Measurements from ENCODE around the gene CMSS1.

The CMSS1 gene

DNA sequence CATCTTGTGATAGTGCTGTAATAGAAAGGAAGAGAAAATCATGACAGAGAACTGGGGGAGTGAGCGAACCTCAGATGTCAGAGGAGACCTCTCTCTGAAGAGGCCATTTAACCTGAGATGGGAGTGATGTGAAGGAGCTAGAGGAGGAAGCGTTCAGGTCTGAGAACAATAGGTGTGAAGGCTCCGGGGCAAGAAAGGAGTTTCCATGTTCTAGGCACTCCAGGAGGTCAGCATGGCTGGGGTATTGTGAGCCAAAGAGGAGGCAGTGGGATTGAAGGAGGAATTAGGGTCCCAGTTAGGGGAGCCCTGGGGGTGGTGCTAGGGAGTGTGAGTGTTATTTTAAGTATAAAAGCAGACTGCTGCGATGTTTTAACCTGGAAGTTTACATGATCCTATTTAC is 305.4 kb downstream of the CMSS1 start:
- TF ChIP-seq, protein P1, sequence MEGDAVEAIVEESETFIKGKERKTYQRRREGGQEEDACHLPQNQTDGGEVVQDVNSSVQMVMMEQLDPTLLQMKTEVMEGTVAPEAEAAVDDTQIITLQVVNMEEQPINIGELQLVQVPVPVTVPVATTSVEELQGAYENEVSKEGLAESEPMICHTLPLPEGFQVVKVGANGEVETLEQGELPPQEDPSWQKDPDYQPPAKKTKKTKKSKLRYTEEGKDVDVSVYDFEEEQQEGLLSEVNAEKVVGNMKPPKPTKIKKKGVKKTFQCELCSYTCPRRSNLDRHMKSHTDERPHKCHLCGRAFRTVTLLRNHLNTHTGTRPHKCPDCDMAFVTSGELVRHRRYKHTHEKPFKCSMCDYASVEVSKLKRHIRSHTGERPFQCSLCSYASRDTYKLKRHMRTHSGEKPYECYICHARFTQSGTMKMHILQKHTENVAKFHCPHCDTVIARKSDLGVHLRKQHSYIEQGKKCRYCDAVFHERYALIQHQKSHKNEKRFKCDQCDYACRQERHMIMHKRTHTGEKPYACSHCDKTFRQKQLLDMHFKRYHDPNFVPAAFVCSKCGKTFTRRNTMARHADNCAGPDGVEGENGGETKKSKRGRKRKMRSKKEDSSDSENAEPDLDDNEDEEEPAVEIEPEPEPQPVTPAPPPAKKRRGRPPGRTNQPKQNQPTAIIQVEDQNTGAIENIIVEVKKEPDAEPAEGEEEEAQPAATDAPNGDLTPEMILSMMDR (conservative IDR thresholded peaks at IDR 0.05), result no peak
- H3K27ac ChIP-seq, result no peak overlapping the region

DNA sequence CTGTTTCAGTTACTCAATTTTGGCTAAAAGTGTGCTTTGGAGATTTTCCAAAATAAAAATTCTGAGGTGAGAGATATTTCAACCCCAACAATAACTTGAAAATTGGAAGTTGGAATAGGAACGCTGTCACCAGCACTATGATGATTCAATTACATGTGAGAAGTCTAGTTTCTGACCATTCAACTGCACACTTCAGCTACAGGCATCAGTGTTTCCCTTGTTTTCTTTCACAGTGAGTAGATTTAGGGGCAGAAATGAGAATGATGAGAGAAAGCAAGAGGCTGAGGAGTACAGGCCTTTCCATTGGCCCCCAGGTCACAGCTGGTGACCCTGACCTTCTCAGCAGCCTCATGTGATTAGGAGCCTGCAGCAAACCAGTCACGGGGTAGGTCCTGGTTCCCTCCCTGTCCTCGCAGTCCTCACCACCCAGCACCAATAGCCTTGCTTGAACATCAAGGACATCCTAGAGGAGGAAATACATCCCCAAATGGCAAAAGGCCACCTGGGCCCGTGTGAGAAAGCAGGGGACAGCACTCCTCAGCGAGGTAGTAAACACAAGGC is 306.6 kb downstream of the CMSS1 start:
- TF ChIP-seq, protein P1 (conservative IDR thresholded peaks at IDR 0.05), result no peak
- no peak overlapping the region for H3K27ac ChIP-seq

DNA sequence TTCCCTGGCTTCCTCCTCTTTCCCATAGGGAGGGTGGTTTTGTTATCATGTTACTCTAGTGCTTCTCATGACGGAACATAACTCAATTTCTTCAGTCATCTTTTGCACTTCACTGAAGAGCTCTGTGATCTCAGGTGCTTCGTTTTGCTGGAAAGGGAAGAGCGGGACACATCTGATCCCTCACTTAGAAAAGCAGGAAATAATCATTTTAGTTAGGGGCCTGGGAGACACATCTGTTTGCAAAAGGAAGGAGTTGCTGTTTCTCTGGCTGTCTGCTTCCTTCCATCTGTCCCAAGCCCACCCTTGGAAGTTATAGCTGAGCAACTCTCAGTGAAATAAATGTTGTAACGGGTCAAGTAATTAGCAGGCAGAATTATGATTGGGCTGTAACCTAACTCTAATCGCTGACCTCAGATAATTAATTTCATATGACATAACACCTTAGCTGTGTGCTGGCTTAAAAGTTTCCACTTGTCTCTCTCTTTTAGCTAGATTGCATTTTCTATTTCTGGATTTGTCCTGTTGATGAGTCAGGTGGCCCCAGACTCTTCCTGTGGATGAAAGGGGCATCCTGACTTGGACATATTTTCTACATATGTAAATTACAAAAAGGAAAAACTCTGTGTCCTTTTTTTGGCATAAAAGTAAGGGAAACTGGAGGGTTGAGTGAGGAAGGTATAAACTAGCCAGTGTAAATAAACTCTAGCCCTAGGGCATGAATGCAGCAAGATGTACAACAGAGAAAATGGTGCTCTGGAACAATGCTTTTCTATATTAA is 307.7 kb downstream of the CMSS1 start:
- TF ChIP-seq, protein P1 (conservative IDR thresholded peaks at IDR 0.05), result no peak
- peak overlapping the region; percentile 29; the same call in 1 of the 2 replicates for H3K27ac ChIP-seq

DNA sequence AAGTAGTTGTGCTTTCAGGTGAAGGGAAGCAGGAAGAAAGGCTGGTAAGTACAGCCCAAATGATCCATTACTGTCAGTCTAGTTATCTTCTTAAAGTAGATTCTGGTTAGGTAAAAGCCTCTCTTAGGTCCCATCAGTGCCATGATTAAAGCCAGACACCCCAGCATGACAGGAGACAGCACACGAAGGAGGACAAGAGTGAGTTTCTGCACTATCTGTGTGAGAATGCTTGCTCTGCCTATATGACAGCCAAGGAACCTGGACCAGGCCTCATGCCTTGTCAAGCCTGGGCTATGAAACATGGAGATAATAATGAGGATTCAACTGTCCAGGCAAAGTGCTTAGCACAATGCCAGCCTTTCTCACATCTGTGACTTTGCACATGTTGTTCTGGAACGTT is 310.1 kb downstream of the CMSS1 start:
- no peak overlapping the region for H3K27ac ChIP-seq

DNA sequence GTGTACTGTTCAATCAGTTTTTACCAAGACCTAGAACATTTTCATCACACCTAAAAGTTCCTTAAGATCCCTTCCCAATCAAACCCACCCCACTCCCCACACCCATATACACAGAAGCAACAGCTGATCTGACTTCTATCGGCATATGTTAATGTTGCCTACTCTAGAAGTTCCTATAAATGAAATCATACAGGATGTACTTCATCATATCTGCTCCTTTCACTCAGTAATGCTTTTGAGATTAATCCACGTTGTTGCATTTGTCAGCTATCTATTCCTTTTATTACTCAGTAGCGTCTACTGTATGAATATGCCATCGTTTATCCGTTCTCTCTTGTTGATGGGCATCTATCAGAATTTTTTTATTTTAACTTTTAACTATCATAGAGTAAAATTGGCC is 310.9 kb downstream of the CMSS1 start:
- no peak overlapping the region for H3K27ac ChIP-seq
- TF ChIP-seq, protein P1 (conservative IDR thresholded peaks at IDR 0.05), result no peak

More for the DNA sequence above, 310.1 kb downstream of the CMSS1 start:
- TF ChIP-seq, protein P1 (conservative IDR thresholded peaks at IDR 0.05), result no peak

DNA sequence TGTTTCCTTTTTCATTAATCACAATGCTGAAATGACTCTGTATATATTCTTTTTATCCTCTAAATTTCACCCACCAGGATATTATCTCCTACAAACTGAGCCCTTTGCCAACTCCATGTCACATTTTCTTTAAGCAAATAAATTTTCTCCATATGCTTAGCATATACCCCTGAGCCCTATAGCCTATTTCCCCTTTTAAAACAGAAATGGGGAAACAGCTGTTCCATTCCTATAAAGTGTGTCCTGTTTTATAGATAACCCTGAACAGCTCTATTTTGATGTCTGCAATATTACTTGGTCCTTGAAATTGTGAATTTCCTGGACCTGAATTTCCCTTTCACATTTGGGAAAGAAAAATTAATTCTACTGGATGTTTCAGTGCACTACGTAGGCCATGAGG is 312.3 kb downstream of the CMSS1 start:
- TF ChIP-seq, protein P1 (conservative IDR thresholded peaks at IDR 0.05), result no peak
- no peak overlapping the region for H3K27ac ChIP-seq

DNA sequence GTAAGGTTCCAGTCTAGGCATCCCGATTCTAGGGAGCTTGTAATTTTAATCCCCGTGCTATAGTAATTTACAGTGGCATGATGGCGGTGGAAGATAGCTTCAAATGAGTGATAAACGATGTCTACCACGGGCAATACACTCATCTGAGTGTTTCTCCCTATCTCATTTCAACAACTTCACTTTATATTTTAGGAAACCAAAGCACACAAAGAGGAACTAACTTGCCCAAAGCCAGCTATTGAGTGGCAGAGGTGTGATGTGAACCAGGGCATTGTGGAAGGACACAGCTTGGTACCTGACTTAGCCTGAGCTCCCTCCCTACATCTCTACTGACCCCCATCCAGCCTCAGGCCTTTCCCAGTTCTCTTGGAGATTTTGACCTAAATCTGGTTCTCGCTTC is 313.6 kb downstream of the CMSS1 start:
- TF ChIP-seq, protein P1 (conservative IDR thresholded peaks at IDR 0.05), result no peak
- H3K27ac ChIP-seq, result no peak overlapping the region
